ENCODE data around the gene LILRB3. TPM values are rescaled to one million over a fixed set of nuclear protein-coding genes. Genes with fewer than 3 reads are reported as not detected.

Gene LILRB3
- total and polyA plus RNA-seq, 4 donors, result 23.0 to 282 (median 57.2) TPM

GRCh38 chr19:54206030-54206830 is 16.6 kb downstream of the LILRB3 start:
- no peak overlapping the region for H3K9ac ChIP-seq (ENCODE audit: insufficient read depth in 1 of 2, low read length in 2 of 2)
- H3K9me3 ChIP-seq (ENCODE audit: control insufficient read depth in 4 of 4, insufficient read depth in 3 of 4, low read length in 3 of 4), result no peaks in the 10 kb centered on the region
- H3K4me3 ChIP-seq, result no peak overlapping the region
- H3K4me1 ChIP-seq (ENCODE audit: control insufficient read depth in 5 of 5, insufficient read depth in 5 of 5, low read length in 5 of 5), result peaks cover 20 to 64% (median 38%) of the 10 kb centered on the region in 5 donors
- H3K27ac ChIP-seq (ENCODE audit: low read depth in 1 of 2, low read length in 1 of 2), result peak overlapping the region in 1 of 2 donors; percentile 97
- no peak for ATAC-seq (ENCODE audit: insufficient read depth, low FRiP score)
- TF ChIP-seq, protein P1, sequence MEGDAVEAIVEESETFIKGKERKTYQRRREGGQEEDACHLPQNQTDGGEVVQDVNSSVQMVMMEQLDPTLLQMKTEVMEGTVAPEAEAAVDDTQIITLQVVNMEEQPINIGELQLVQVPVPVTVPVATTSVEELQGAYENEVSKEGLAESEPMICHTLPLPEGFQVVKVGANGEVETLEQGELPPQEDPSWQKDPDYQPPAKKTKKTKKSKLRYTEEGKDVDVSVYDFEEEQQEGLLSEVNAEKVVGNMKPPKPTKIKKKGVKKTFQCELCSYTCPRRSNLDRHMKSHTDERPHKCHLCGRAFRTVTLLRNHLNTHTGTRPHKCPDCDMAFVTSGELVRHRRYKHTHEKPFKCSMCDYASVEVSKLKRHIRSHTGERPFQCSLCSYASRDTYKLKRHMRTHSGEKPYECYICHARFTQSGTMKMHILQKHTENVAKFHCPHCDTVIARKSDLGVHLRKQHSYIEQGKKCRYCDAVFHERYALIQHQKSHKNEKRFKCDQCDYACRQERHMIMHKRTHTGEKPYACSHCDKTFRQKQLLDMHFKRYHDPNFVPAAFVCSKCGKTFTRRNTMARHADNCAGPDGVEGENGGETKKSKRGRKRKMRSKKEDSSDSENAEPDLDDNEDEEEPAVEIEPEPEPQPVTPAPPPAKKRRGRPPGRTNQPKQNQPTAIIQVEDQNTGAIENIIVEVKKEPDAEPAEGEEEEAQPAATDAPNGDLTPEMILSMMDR (IDR thresholded peaks at IDR 0.05; ENCODE audit: control extremely low read depth, extremely low read depth), result no peak
- DNase-seq, result no peak
- H3K27me3 ChIP-seq (ENCODE audit: control insufficient read depth in 3 of 3, insufficient read depth in 3 of 3, low read length in 2 of 3), result no peaks in the 10 kb centered on the region
- WGBS, 2 donors, result 87 to 89% methylated on average over 27 of the region's 27 CpGs
- H3K36me3 ChIP-seq (ENCODE audit: control insufficient read depth in 4 of 4, insufficient read depth in 4 of 4, low read length in 4 of 4), result peaks cover 31 to 54% (median 43%) of the 10 kb centered on the region in 4 donors

DNA sequence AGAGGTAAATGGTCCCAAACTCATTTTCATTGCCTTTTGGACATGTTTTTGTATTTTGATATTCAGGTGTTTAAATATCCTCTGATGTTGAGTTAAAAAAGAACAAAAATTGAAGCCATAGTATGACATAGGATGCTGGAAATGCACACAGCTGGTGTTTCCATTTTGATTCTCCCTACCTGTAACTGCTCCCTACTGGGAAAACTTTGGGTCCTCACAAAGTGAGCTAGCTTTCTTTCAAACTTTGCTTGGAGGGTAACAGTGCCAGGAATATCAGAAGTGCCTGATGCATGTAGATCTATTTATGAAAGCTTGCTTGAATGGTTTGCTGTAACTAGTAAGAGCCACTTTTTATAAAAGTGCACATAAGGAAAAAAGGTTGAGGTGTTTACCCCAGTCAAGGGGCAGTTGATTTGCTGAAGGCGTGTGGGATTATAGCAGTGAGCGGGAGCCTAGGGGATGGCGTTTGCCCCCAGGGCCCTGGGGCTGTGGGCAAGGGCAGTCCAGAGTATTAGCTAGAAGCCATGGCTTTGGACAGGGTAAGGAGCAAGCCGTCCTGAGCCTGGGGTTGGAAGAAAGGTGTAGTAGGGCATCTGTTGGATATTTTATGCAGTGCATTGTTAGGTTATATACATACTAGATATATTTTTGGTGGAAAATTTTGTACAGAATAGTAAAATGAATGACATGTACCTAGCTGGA is 17.9 kb downstream of the LILRB3 start:
- no peaks in the 10 kb centered on the region for H3K9me3 ChIP-seq (ENCODE audit: control insufficient read depth in 4 of 4, insufficient read depth in 3 of 4, low read length in 3 of 4)
- ATAC-seq (ENCODE audit: insufficient read depth, low FRiP score) (no peak), DNase-seq (no peak)
- peaks cover 20 to 51% (median 34%) of the 10 kb centered on the region in 5 donors for H3K4me1 ChIP-seq (ENCODE audit: control insufficient read depth in 5 of 5, insufficient read depth in 5 of 5, low read length in 5 of 5)
- peaks cover 31 to 55% (median 44%) of the 10 kb centered on the region in 4 donors for H3K36me3 ChIP-seq (ENCODE audit: control insufficient read depth in 4 of 4, insufficient read depth in 4 of 4, low read length in 4 of 4)
- no peak overlapping the region for H3K4me3 ChIP-seq
- H3K27me3 ChIP-seq (ENCODE audit: control insufficient read depth in 3 of 3, insufficient read depth in 3 of 3, low read length in 2 of 3), result no peaks in the 10 kb centered on the region
- no peak overlapping the region for H3K9ac ChIP-seq (ENCODE audit: insufficient read depth in 1 of 2, low read length in 2 of 2)
- WGBS, 2 donors, result 73 to 80% methylated on average over 4 of the region's 4 CpGs
- TF ChIP-seq, protein P1 (IDR thresholded peaks at IDR 0.05; ENCODE audit: control extremely low read depth, extremely low read depth), result no peak
- peak overlapping the region in 1 of 2 donors; percentile 61 for H3K27ac ChIP-seq (ENCODE audit: low read depth in 1 of 2, low read length in 1 of 2)

DNA sequence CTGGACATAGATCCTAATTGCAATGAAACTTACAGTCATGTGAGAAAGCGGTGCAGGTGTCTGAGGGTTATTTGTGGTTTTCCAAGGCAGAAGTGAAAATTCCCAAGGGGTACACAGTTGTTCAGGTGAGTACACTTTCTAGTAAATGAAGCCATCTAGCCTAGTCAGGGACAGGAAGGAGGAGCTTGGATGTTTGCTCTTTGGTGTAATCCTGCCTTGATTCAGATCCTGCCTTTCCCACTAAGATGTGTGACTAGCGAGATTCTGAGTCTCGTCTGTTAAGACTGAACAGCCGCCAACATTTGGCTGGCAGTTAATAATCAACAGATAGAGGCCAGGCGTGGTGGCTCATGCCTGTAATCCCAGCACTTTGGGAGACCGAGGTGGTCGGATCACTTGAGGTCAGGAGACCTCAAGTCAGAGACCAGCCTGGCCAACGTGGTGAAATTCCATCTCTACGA is 19.6 kb downstream of the LILRB3 start:
- TF ChIP-seq, protein P1 (IDR thresholded peaks at IDR 0.05; ENCODE audit: control extremely low read depth, extremely low read depth), result no peak
- peaks cover 31 to 55% (median 43%) of the 10 kb centered on the region in 4 donors for H3K36me3 ChIP-seq (ENCODE audit: control insufficient read depth in 4 of 4, insufficient read depth in 4 of 4, low read length in 4 of 4)
- peak overlapping the region; percentile 23 for H3K4me3 ChIP-seq
- H3K9ac ChIP-seq (ENCODE audit: insufficient read depth in 1 of 2, low read length in 2 of 2), result peak overlapping the region in 1 of 2 donors; percentile 72
- peak overlapping the region in 1 of 2 donors; percentile 54 for H3K27ac ChIP-seq (ENCODE audit: low read depth in 1 of 2, low read length in 1 of 2)
- no peak for ATAC-seq (ENCODE audit: insufficient read depth, low FRiP score)
- peak in 1 of 3 donors; percentile 4 for DNase-seq
- WGBS, 2 donors, result 57 to 73% methylated on average over 9 of the region's 9 CpGs
- no peaks in the 10 kb centered on the region for H3K9me3 ChIP-seq (ENCODE audit: control insufficient read depth in 4 of 4, insufficient read depth in 3 of 4, low read length in 3 of 4)
- peaks cover 16 to 34% (median 21%) of the 10 kb centered on the region in 5 donors for H3K4me1 ChIP-seq (ENCODE audit: control insufficient read depth in 5 of 5, insufficient read depth in 5 of 5, low read length in 5 of 5)
- no peaks in the 10 kb centered on the region for H3K27me3 ChIP-seq (ENCODE audit: control insufficient read depth in 3 of 3, insufficient read depth in 3 of 3, low read length in 2 of 3)

Measured in lung (tissue), 12 donors.